ENCODE data around the gene PBX2. TPM values are rescaled to one million over a fixed set of nuclear protein-coding genes. Genes with fewer than 3 reads are reported as not detected.
"Not testable (repeated sequence)": the region's sequence is repeated elsewhere in the genome, so short reads cannot be mapped to it uniquely, and the experiment has no call there.

PBX2 gene
- total RNA-seq, 1 donor from 2014 or later: 92.7 TPM

GRCh38 chr6:32214126-32214525 lies 24.1 kb upstream of the PBX2 start:
- intact Hi-C loops (cut with micrococcal nuclease): no loop called here
- Mint-ChIP-seq H3K27me3 (peaks cover 4% of the 10 kb centered on the region), H3K36me3 (ENCODE audit: low read depth) (no peaks in the 10 kb centered on the region)

GRCh38 chr6:32213649-32214048 lies 23.6 kb upstream of the PBX2 start:
- intact Hi-C loops (cut with micrococcal nuclease): no loop called here
- H3K27me3 Mint-ChIP-seq: peaks cover 9% of the 10 kb centered on the region

More at GRCh38 chr6:32214126-32214525, 24.1 kb upstream of the PBX2 start:
- H3K9me3 Mint-ChIP-seq: no peaks in the 10 kb centered on the region
- DNase-seq: no peak
- H3K27ac Mint-ChIP-seq: no peak overlapping the region
- no peaks in the 10 kb centered on the region for H3K4me1 Mint-ChIP-seq
- H3K4me3 Mint-ChIP-seq: no peak overlapping the region

GRCh38 chr6:32212076-32212760 lies 22.2 kb upstream of the PBX2 start:
- Mint-ChIP-seq H3K27ac (no peak overlapping the region), H3K4me1 (no peaks in the 10 kb centered on the region), H3K4me3 (no peak overlapping the region), H3K9me3 (no peaks in the 10 kb centered on the region), H3K27me3 (peaks cover 12% of the 10 kb centered on the region), H3K36me3 (ENCODE audit: low read depth) (no peaks in the 10 kb centered on the region)
- intact Hi-C loops (cut with micrococcal nuclease): no loop called here
- DNase-seq: no peak

More at GRCh38 chr6:32213649-32214048, 23.6 kb upstream of the PBX2 start:
- no peaks in the 10 kb centered on the region for H3K4me1 Mint-ChIP-seq
- H3K9me3 Mint-ChIP-seq: no peaks in the 10 kb centered on the region
- H3K27ac Mint-ChIP-seq: no peak overlapping the region
- no peak for DNase-seq
- no peaks in the 10 kb centered on the region for H3K36me3 Mint-ChIP-seq (ENCODE audit: low read depth)
- no peak overlapping the region for H3K4me3 Mint-ChIP-seq

- H3K4me3 Mint-ChIP-seq; H3K4me1 Mint-ChIP-seq; intact Hi-C loops (cut with micrococcal nuclease); H3K36me3 Mint-ChIP-seq (ENCODE audit: low read depth); H3K9me3 Mint-ChIP-seq; H3K27ac Mint-ChIP-seq; DNase-seq: not testable (repeated sequence)
- peaks cover 13% of the 10 kb centered on the region for H3K27me3 Mint-ChIP-seq
Measured at GRCh38 chr6:32211432-32211831, 21.4 kb upstream of the PBX2 start.

- Mint-ChIP-seq H3K9me3 (no peaks in the 10 kb centered on the region), H3K36me3 (ENCODE audit: low read depth) (no peaks in the 10 kb centered on the region), H3K27ac (no peak overlapping the region), H3K27me3 (peaks cover 16% of the 10 kb centered on the region), H3K4me1 (no peaks in the 10 kb centered on the region), H3K4me3 (no peak overlapping the region)
- no peak for DNase-seq
- intact Hi-C loops (cut with micrococcal nuclease): no loop called here
Measured at GRCh38 chr6:32210191-32210601, 20.2 kb upstream of the PBX2 start.

- no peak overlapping the region for H3K27ac Mint-ChIP-seq
- no peaks in the 10 kb centered on the region for H3K9me3 Mint-ChIP-seq
- DNase-seq: no peak
- intact Hi-C loops (cut with micrococcal nuclease): no loop called here
- no peaks in the 10 kb centered on the region for H3K4me1 Mint-ChIP-seq
- H3K36me3 Mint-ChIP-seq (ENCODE audit: low read depth): no peaks in the 10 kb centered on the region
- H3K4me3 Mint-ChIP-seq: no peak overlapping the region
- H3K27me3 Mint-ChIP-seq: peaks cover 24% of the 10 kb centered on the region
Measured at GRCh38 chr6:32208996-32209395, 19.0 kb upstream of the PBX2 start.

GRCh38 chr6:32204268-32204715 lies 14.3 kb upstream of the PBX2 start:
- H3K27me3 Mint-ChIP-seq: peaks cover 28% of the 10 kb centered on the region
- H3K36me3 Mint-ChIP-seq (ENCODE audit: low read depth): no peaks in the 10 kb centered on the region
- no peak overlapping the region for H3K27ac Mint-ChIP-seq
- no peaks in the 10 kb centered on the region for H3K9me3 Mint-ChIP-seq
- H3K4me3 Mint-ChIP-seq: no peak overlapping the region
- no peak for DNase-seq
- no peaks in the 10 kb centered on the region for H3K4me1 Mint-ChIP-seq
- intact Hi-C loops (cut with micrococcal nuclease): no loop called here

- H3K4me1 Mint-ChIP-seq: no peaks in the 10 kb centered on the region
- H3K27me3 Mint-ChIP-seq: peaks cover 22% of the 10 kb centered on the region
- H3K36me3 Mint-ChIP-seq (ENCODE audit: low read depth): no peaks in the 10 kb centered on the region
- DNase-seq: no peak
- no peak overlapping the region for H3K4me3 Mint-ChIP-seq
- no peaks in the 10 kb centered on the region for H3K9me3 Mint-ChIP-seq
- intact Hi-C loops (cut with micrococcal nuclease): no loop called here
- H3K27ac Mint-ChIP-seq: no peak overlapping the region
Measured at GRCh38 chr6:32203426-32204267, 13.6 kb upstream of the PBX2 start.

GRCh38 chr6:32202186-32202585 lies 12.2 kb upstream of the PBX2 start:
- no peak for DNase-seq
- intact Hi-C loops (cut with micrococcal nuclease): no loop called here
- no peak overlapping the region for H3K27ac Mint-ChIP-seq

GRCh38 chr6:32200711-32201475 lies 10.9 kb upstream of the PBX2 start:
- intact Hi-C loops (cut with micrococcal nuclease): no loop called here
- Mint-ChIP-seq H3K36me3 (ENCODE audit: low read depth) (no peaks in the 10 kb centered on the region), H3K27ac (no peak overlapping the region), H3K27me3 (peaks cover 14% of the 10 kb centered on the region), H3K4me3 (no peak overlapping the region), H3K9me3 (no peaks in the 10 kb centered on the region), H3K4me1 (peaks cover 6% of the 10 kb centered on the region)
- no peak for DNase-seq

More at GRCh38 chr6:32202186-32202585, 12.2 kb upstream of the PBX2 start:
- Mint-ChIP-seq H3K36me3 (ENCODE audit: low read depth) (no peaks in the 10 kb centered on the region), H3K4me1 (no peaks in the 10 kb centered on the region), H3K9me3 (no peaks in the 10 kb centered on the region), H3K4me3 (no peak overlapping the region), H3K27me3 (peaks cover 19% of the 10 kb centered on the region)

GRCh38 chr6:32198866-32199265 lies 8.9 kb upstream of the PBX2 start:
- Mint-ChIP-seq H3K27me3 (peaks cover 4% of the 10 kb centered on the region), H3K4me3 (no peak overlapping the region), H3K9me3 (no peaks in the 10 kb centered on the region), H3K27ac (no peak overlapping the region), H3K36me3 (ENCODE audit: low read depth) (no peaks in the 10 kb centered on the region), H3K4me1 (peaks cover 22% of the 10 kb centered on the region)
- DNase-seq: no peak
- intact Hi-C loops (cut with micrococcal nuclease): loop anchor here (5.0 to 10.0 kb wide), 4 partner anchors 653 to 1984 kb away; partner anchors contain the start of genes PSMB9, RGL2, TAP1 and TRIM26

- no peak overlapping the region for H3K27ac Mint-ChIP-seq
- intact Hi-C loops (cut with micrococcal nuclease): loop anchor here (5.0 to 10.0 kb wide), 4 partner anchors 654 to 1984 kb away; partner anchors contain the start of genes PSMB9, RGL2, TAP1 and TRIM26
- H3K36me3 Mint-ChIP-seq (ENCODE audit: low read depth): no peaks in the 10 kb centered on the region
- no peaks in the 10 kb centered on the region for H3K9me3 Mint-ChIP-seq
- no peak for DNase-seq
- H3K4me3 Mint-ChIP-seq: no peak overlapping the region
- peaks cover 2% of the 10 kb centered on the region for H3K27me3 Mint-ChIP-seq
- peaks cover 27% of the 10 kb centered on the region for H3K4me1 Mint-ChIP-seq
Measured at GRCh38 chr6:32198345-32198696, 8.3 kb upstream of the PBX2 start.

GRCh38 chr6:32196682-32197616 lies 6.9 kb upstream of the PBX2 start:
- no peaks in the 10 kb centered on the region for H3K9me3 Mint-ChIP-seq
- DNase-seq: no peak

More at GRCh38 chr6:32196682-32197616, 6.9 kb upstream of the PBX2 start:
- Mint-ChIP-seq H3K36me3 (ENCODE audit: low read depth) (peaks cover 7% of the 10 kb centered on the region), H3K27ac (peak overlapping the region; percentile 99), H3K27me3 (peaks cover 2% of the 10 kb centered on the region), H3K4me1 (peaks cover 31% of the 10 kb centered on the region), H3K4me3 (peak overlapping the region; percentile 98)
- intact Hi-C loops (cut with micrococcal nuclease): loop anchor here (5.0 to 10.0 kb wide), 4 partner anchors 655 to 1982 kb away; partner anchors contain the start of genes PSMB9, RGL2, TAP1 and TRIM26

Measured in activated CD4-positive, alpha-beta T cell treated with anti-CD3 and anti-CD28 coated beads, Interleukin-2, amount 10 ng/mL, durations not matched to agents 24 days and 14 days (primary cell).